GM19025 (cell line): ENCODE measurements around the gene TNKS2.
A peak's percentile ranks its signal among the peaks of the same experiment; 100 is the strongest.

Source experiments
- ATAC-seq: cut with Tn5 transposase; IDR thresholded peaks from one replicate; pipeline ENCODE4 v1.9.1; 2021; ENCODE audit warnings: mild to moderate bottlenecking, low read depth, moderate library complexity; ENCODE audit not compliant: unreplicated experiment

The TNKS2 gene

GRCh38 chr10:91907033-91907594 lies 108.9 kb downstream of the TNKS2 start:
- no peak for ATAC-seq

GRCh38 chr10:91907914-91908336 lies 109.7 kb downstream of the TNKS2 start:
- ATAC-seq: no peak

- ATAC-seq: peak; percentile 90
Observed at GRCh38 chr10:91908337-91909116, 110.3 kb downstream of the TNKS2 start.

- ATAC-seq: no peak
Observed at GRCh38 chr10:91909117-91909677, 111.0 kb downstream of the TNKS2 start, which contains the start of gene FGFBP3. TSS of gene FGFBP3 (minus strand) at chr10:91909486. CDS start at chr10:91908969, 517 bp downstream.

- no peak for ATAC-seq
Observed at GRCh38 chr10:91910467-91910866, 112.2 kb downstream of the TNKS2 start.
